HS-27A (cell line): ENCODE data around the gene EFCC1.

ENCODE experiments used
- DNase-seq: peaks from one replicate; pipeline ENCODE4 v3.0.0-alpha.2; 2012; ENCODE audit warnings: low read depth, missing footprints

EFCC1 gene

DNA sequence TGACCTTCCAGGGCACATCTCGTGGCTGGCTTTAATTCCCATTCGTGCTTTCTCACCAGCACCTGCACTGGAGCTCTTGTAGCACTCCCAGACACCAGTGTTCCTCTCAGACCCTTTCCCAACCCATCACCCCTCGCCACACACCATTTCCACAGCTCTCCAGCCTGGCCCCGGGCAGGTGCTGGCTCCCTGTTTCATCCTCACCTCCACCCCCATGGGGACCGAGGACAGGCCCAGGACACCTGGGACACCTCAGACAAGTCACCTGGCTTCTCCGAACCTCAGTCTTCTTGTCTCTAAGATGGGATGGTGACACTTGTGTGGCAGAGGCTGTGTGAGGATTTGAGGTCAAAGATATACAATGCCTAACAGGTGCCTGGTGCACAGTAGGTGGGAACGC, 32.0 kb downstream of the EFCC1 start:
- DNase-seq: no peak

- DNase-seq: no peak
These were observed 32.7 kb downstream of the EFCC1 start for GRCh38 chr3:129033633-129034321.

GRCh38 chr3:129034642-129035041, 33.5 kb downstream of the EFCC1 start:
- no peak for DNase-seq

- no peak for DNase-seq
These were observed 34.5 kb downstream of the EFCC1 start for GRCh38 chr3:129035360-129036221.

GRCh38 chr3:129036222-129037092, 35.4 kb downstream of the EFCC1 start:
- DNase-seq: no peak

- no peak for DNase-seq
These were observed 36.0 kb downstream of the EFCC1 start for GRCh38 chr3:129037093-129037419.

- DNase-seq: no peak
These were observed 37.2 kb downstream of the EFCC1 start for GRCh38 chr3:129038121-129038855.

DNA sequence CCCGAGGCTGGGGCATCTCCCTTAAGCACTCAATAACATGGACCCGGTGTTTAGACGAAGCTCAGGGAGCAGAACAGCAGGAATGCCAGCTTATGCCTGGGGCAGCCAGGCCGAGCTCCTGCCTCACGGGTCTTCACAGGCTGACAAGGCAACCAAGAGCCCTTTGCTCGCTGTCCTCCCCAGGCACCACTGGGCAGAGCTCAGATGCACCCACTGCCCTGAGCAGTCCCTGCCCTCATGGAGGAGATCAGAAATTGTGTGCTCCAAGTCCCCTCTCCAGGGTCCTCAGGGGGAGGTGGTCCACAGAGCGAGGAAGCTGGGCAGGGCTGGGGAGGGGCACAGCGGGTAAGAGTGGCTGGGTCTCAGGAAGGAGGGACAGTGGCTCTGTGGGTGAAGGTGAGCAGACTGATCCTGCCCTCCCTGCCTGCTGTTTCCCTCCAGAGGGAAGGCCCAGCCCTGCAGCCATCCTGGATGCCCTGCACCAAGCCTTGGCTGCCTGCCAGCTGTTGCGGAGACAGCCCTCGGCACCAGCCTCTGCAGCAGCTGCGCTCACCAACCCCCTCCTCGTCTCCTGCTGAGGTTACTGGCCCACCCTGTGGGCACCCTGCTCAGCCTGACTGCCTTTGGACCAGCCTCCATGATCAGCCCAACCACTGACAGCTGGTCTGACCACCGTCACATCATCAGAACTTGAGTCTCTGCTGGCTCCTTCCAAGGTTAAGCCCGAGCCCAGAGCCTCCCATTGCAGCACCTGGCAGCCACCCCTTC, 38.4 kb downstream of the EFCC1 start:
- no peak for DNase-seq

DNA sequence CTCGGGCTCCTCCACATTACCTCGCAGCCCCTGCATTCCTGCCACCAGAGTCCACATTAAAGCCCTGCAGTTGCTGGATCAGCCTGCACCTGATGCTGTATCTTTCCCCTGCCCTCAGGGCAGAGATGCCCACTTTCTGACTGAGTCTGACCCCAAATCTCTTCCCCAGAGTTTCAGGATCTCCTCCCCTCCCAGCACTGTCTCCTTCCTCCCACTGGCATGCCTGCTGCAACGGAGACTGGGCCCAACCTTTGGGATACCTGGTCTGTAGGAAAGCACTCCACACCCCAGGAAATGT, 38.9 kb downstream of the EFCC1 start:
- no peak for DNase-seq

GRCh38 chr3:129040579-129041300, 39.6 kb downstream of the EFCC1 start:
- no peak for DNase-seq

GRCh38 chr3:129045675-129046036, 44.6 kb downstream of the EFCC1 start:
- no peak for DNase-seq

GRCh38 chr3:129046037-129046731, 45.1 kb downstream of the EFCC1 start:
- no peak for DNase-seq

DNA sequence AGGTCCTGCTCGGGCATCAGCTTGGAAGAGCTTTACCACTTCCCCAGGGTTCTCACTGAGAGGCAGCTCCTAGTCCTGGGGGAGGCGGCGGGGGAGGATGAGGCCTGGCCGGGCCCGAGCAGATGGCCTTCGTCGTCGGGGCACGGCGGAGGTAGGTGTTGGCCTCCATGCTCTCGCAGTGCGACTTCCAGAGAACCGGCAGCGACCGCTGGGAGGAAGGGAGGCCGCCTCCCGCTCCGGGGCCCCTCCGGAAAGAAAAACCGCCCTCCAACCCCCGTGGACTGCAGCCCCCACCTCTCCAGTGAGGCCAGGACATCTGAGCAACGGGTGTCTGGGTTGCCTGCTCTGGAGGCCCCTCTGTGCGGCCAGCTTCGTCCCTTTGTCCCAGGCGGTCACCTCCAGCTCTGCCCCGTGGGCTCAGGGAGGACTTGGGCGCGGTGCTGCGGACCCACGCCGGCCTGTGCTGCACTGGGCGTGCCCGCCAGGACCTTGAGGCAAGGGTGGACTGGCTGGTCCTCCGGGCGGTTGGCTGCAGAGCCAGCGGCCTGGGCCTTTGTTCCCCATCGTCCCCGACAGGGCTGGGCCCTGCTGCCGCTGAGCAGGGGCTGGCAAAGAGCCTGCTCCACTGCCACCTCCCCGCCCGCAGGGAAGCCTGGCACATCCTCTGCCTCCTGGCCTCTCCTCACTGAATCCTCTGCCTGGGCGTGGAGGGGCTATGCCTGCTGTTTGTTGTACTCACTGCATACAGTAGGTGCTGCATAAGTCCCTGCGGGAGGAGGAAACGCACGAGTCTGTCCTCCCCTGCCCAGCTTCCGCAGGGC, 45.8 kb downstream of the EFCC1 start:
- no peak for DNase-seq

GRCh38 chr3:129047553-129047839, 46.4 kb downstream of the EFCC1 start:
- no peak for DNase-seq

DNA sequence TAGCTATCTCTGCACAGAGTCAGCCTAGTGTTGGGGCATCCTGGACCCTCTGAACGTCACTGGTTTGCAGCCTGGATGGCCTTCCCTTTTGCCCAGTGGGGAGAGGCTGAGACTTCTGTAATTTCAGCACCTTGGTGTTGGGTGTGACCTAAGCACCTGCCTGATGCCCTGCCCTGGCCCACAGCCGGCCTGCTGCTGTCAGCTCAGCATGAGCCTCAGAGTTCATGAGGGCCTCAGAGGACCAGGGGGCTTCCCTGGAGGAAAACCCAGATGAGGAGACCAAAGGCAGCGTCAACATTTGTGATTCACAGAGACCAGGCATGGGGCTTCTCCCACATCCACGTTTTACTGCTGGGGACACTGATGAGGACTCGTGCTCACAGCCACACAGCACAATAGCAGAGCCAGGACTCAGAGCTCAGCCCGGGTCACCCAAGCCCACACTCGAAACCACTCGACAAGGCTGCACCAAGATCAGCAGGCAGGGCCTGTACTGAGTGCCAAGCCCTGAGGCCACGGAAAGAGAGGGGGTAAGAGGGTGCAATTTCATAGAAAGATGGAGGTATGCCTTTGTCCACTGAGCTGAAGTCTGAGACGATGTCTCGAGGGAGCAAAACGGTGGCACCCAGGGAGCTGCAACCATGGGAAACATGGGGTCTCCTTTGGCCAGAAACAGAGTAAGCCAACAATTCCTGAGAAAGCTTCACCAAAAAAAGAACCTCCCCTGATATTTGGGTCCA, 49.6 kb downstream of the EFCC1 start:
- no peak for DNase-seq

DNA sequence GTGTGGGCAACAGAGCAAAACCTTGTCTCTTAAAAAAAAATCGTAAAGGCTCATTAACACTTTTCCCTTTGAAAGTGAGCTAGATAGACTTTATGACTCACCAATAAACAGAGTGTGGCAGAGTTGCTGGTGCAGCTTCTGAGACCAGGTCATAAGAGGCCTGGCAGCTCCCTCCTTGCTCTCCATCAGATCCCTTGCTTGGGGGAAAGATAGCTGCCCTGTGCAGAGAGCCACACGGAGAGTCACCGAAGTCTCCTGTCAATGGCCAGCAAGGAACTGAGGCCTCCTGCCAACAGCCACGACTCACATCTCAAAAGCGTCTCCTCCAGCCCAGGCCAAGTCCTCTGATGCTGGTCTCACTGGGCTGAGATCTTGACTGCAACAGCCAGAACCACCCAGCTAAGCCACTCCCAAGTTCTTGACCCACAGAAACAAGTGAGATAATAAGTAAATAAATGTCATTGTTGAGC, 50.8 kb downstream of the EFCC1 start:
- no peak for DNase-seq

DNA sequence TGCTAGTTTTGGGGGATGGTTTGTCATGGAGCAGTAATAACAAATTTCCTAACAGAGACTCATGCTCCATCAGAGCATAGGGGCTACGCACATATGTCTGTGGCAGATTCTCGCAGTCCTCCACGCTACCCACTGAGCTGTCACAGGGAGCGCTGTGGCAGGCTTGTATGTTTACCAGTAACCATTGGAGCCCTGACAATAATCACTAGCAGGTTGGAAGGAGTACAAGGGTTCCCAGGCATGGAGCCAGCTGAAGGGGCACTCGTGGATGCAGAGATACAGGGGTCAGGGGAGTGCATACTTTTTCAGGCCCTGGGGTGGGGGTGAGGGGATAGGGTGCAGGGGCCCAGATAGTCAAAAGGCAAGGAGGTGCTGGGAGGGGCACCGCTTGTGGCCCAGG, 51.6 kb downstream of the EFCC1 start:
- DNase-seq: no peak

DNA sequence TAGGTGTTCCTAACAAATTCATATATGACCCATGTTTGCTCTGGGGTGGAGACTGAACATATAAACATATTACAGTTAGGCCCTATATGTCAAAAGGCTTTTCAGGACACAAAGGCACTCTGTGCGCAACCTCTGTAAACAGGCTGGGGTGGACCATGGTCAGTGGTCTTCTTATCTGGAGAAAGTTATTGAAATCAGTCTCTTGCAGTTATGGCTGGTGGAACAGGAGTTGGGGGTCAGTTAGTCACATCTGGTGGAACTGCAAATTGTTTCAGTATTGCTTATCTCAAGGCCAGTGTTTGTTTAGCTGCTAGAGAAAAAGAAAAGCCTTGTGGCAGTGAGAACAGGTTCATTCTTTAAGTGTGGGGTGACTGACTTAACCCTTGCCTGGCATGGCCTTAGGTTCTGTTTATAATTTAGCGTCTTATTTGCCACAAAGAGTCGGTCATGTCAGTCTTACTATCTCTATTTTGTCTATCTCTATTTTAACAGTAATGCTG, 53.6 kb downstream of the EFCC1 start:
- DNase-seq: no peak
